NOMO-1 (cell line): ENCODE measurements around the gene LDLRAP1.

Experiments used
- DNase-seq, 2 experiments: peaks; one replicate each; lab custom pipeline; 2025; ENCODE audit not compliant: unreplicated experiment in 2 of 2; lab: John Stamatoyannopoulos, UW

The LDLRAP1 gene

DNA sequence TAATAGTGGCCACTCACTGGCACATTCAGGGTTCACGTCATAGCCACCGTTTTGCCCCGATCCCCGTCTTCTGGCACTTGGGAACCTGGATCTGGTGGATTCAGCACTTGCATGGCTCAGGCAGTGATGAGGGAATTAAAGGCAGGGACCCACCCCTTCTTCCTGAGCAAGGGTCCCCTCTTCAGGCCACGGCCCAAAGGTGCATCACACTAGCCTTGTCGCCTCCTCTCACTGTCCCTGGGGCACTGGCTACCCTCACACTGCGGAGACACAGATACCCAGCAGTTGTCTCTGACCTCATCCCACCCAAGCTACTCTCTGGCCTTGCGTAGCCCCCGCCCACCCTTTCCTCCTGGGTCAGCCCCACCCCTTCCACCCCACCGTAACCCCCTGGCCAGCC lies 19.9 kb upstream of the LDLRAP1 start:
- no peak for DNase-seq

DNA sequence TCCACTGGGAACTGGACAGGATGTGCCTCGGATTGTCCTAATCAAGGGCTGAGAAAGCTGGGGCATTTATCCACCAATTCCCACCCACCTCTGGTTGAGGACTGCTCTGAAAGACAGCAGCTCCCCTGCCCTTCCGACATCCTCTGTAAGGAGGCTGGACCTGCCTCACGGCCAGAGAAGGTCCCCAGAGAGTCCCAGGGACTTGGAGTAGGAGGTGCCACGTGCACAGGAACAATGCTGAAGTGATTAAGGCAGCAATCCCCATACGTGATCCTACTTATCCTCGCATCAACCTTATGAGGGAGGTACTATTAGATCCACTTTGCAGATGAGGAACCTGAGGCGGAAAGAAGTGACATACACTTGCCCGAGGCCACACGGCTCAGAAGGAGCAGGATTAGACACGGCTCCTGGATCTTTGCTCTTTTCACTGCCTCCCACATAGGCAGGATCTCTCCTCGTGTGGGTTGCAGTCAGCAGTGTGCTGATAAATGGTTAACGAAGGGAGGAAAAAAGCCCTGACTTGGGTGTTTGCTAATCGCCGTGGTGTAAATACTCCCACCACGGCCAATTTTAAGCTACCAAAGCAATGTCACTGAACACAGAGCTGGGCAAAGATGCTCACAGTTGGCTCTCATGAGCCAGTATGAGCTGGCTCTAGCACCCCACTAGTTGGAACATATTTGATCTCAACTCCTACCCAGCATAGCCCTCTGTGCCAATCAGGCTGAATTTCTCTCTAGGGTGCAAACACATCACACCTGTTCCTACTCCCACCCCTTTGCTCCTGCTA lies 18.6 kb upstream of the LDLRAP1 start:
- no peak for DNase-seq

DNA sequence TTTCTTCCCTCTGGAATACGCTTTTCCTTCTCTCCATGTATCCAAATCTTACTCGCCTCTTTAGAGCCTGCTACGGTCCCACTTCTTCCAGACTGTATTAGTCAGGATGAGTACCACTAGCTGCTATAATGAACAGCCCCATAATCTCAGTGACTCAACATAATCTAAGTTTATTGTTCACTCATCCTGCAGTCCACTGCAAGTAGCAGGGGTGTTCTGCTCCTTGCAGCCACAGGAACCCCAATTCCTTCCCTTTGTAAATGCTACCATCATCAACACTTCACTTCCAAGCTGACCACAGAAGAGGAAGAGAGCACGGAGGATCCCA lies 18.1 kb upstream of the LDLRAP1 start:
- no peak for DNase-seq

DNA sequence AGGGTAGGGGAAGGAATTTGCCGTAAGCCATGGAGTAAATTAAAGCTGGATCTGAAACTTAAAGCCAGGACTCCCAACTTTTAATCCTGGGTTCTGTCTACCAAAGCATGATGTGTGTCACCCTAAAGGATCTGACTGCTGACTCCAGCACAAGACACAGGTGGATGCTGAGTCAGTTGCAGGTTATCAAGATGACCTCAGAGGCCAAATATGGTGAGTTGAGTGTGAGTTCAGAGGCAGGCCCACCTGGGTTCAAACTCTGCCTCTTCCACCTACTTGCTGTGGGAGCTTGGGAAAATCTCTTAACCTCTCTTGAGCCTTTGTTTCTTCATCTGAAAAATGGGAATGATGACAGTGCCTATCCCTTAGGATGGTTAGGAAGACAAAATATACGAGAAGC lies 16.7 kb upstream of the LDLRAP1 start:
- no peak for DNase-seq

DNA sequence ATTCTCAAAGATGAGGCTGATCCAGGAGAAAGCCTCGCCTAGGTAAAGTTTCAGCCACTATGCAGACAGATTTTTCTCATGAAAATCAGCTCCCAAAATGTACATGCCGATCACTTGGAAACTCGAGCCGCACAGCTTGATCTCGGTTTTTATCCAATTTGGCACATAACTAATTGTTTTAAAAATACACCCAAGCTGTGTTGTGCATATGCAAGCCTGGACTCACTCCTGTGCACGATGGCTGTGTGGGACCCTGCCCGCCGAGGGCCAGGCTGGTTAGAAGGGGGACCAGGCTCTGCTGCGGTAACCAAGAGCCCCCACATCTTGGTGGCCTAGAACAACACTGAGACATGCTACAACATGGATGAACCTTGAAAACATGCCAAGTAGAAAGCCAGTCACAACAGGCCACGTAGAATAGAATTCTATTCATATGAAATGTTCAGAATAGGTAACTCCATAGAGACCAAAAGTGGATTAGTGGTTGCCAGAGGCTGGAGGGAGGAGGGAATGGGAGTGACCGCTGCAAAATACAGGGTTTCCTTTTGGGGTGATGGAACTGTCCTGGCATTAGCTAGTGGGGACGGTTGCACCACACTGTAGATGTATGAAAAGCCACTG lies 16.1 kb upstream of the LDLRAP1 start:
- no peak for DNase-seq

DNA sequence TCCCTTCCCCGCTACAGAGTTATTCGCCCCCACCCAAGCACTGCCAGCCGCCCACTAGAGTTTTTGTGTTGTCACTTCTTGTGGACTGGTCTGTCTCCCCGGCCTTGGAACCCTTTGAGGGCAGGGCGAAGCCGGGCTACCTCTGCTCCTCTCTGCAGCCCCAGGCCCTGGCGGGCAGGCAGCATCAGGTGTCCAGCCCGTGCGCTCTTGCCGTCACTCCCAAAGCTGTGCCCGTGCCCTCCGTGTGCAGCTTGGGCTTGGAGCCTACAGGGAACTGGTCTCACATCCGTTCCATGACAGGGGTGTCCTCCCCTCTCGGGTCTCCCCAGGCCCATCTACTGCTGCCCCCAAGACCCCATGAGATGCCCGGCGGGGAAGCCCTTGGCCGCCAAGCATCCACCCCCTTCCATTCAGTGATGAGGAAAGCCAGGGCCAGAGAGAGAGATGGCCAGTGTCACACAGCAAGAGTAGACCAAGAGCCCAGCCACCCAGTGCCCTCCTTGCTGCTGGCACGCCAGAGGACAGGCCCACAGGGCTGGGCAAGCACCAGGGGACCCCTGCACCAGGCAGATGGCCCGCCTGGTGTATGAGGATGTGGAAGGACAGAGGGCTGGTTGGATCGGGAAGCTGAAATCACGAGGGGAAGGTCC lies 15.3 kb upstream of the LDLRAP1 start:
- no peak for DNase-seq

GRCh38 chr1:25528881-25529517 lies 14.4 kb upstream of the LDLRAP1 start:
- DNase-seq: no peak

- no peak for DNase-seq
These were observed 13.8 kb upstream of the LDLRAP1 start for GRCh38 chr1:25529518-25530185.

DNA sequence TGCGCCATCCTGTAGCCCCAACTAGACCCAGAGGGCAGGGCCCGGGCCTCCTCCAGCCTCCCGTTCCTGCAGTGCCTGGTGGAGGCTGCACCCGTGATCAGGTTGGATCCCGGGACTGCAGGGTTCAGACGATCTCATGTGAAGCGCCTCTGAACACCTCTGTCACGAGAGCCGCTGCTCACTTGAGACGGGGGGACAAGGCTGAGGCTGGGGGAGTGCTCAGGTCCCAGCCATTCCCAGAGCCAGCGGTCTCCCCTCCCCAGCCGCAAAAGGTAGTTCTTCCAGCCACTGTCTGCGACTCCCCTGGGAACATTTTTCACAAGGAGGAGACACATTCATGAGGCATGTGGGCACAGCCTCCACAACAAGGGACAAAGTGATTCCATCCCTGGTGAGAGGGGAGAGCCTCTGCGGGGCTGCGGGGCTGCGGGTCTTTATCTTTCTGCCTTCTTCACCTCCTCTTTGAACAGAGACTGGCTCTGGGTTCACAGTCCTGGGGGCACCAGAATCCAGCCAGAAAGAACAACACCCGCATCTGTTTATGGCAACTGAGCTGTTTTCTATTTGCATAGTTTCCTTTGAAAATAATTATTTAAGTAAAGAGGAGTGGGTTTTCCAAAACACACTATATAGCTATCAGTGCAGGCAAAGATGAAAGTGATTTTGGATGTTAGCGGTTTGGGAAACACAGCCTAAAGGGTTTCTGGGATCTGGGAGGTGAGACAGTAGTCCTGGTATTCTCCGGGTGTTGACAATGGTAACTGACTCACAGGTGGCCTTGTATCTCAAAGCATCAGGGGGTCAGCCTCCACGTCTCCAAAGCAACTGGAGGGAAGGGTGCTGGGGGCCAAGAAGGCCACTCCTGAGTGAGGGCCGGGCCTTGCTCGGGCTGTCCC lies 13.0 kb upstream of the LDLRAP1 start:
- no peak for DNase-seq

GRCh38 chr1:25531082-25531461 lies 12.3 kb upstream of the LDLRAP1 start:
- no peak for DNase-seq

DNA sequence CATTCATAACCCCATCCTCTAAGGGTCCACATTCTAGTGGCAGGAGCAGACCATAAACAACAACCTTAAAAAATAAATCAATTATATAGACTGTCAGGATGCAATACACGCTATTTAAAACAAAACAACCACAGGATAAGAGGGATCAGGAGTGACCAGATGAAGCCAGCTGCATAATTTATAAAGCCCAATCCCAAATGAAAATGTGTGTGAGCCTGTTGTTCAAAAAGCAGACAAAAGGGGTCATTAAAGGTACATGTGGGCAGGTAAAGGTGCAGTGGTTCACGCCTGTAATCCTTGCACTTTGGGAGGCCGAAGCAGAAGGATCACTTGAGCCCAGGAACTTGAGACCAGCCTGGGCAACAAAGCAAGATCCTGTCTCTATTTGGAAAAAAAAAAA lies 10.4 kb upstream of the LDLRAP1 start:
- no peak for DNase-seq

GRCh38 chr1:25533775-25534409 lies 9.5 kb upstream of the LDLRAP1 start:
- DNase-seq: no peak

- DNase-seq: no peak
These were observed 9.0 kb upstream of the LDLRAP1 start for GRCh38 chr1:25534410-25534788.

GRCh38 chr1:25536124-25536523 lies 7.3 kb upstream of the LDLRAP1 start:
- DNase-seq: no peak

DNA sequence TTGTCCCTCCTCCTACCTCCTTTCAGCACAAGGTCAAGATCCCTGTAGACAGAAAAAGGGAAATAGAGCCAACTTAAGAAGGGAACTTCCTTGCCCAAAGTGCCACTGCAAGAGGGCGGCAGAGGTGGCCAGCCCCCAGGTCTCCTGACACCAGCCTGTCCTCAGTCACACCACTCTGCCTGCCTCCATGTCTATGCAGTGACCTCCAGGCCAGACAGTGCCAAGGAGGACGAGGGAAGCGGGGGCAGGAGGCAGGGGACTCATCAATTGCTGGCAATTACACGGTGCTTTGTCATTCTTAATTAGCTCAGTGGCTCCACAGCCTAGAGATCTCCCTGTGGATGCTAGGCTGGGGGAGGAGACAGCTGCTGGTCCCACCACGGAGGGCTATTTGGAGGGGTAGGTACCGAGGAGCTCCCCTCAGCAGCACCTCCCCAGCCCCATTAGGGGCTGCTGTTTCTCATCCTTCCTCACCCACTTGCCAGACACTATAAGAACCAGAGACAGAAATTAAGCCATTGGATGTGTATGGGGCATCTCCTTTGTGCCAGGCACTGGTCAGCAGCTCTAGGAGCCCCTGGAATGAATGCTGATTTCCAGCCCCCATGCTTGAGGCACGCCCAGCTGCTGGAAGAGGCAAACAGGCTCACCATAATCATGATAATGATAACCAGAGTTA lies 6.1 kb upstream of the LDLRAP1 start:
- peak in 1 of 2 experiments; percentile 24 for DNase-seq

DNA sequence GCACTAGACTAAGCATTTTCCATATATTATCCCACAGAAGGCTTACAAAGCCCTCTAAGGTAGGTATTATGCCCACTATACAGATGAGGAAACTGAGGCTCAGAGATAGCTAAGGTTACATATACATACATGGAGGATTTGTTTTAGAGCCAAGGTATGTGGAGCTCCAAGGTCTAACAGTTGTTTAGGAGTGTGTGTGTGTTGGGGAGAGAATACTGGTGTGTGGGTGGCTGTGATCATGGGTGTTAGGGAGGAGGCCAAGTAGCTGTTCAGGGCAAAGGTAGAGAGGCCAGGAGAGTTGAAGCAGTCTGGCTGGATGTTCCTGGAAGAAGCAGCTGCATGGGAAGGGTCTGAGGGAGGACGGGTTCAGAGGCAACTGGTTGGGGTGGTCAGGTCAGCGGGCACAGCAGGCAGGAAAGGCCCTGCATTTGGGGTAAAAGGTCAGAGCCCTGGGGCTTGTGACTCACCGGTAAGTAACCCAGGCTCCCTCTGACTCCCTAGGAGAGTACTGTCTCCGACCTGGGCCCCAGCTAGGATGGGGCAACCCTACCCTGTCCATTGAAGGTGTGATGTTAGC lies 5.1 kb upstream of the LDLRAP1 start:
- DNase-seq: no peak

DNA sequence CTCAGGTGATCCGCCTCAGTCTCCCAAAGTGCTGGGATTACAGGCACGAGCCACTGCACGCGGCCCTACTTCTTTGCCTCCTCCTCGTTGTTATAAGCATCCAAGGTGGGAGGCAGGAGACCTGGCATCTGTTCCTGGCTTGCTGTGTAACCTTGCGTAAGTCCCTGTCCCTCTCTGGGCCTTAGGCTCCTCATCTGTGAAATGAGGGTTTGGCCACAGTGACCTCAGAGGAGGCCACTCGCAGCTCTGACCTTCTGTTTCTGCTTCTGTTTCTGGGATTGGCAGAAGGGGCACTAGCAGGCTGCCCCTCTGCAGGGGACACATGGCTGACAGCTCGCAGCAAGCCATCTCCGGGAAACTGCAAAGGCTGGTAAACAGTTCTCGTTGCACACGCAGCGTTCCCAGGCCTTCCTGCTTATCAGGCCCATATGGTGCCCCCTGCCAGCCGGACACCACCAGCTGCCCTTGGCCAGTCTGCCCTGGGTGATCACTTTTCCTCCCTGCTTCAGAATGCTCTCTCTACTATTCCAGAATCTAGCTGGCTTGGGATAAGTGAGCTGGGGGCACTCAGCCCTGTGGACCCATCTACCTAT lies 2.6 kb upstream of the LDLRAP1 start:
- DNase-seq: no peak

DNA sequence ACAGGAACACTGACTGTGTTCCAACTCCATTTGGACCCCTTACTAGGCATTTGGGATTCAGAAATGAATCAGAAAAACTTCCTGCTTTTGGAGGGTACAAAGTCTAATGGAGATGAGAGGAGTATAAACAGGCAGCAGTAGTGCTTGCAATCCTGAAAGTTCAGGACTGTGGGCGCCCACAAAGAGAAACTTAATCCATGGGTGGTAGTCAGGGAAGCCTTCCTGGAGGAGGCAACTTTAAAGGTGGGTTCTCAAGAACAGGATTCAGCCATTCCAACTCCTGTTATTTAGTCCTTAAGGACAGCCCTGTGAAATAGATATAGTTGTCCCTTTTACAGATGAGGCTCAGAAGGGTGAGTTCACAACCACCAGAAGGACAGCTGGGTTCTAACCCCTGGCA lies 2.0 kb upstream of the LDLRAP1 start:
- DNase-seq: no peak
